GM18951 (cell line): ENCODE data around the gene MATN3.
A peak's percentile ranks its signal among the peaks of the same experiment; 100 is the strongest.

Source experiments
- POLR2A ChIP-seq: IDR thresholded peaks from 4 replicates; pipeline ENCODE4 v1.6.1; 2011; ENCODE audit warnings: mild to moderate bottlenecking; ENCODE audit not compliant: insufficient read length, insufficient read depth; ENCODE audit errors: extremely low read depth
- in situ Hi-C: fragments of 300-500 bp; cut with MboI; formaldehyde crosslinking; loops from one replicate; pipeline ENCODE4 v1.12.0; 2022; ENCODE audit warnings: low sequenced_read_pairs, mixed read lengths, inconsistent platforms; ENCODE audit not compliant: unreplicated experiment

The MATN3 gene

GRCh38 chr2:20008703-20009102 lies 3.8 kb downstream of the MATN3 start:
- in situ Hi-C loops = no loop called here

GRCh38 chr2:20005891-20006470 lies 6.5 kb downstream of the MATN3 start:
- in situ Hi-C loops = no loop called here
- TF ChIP-seq POLR2A = no peak

More at GRCh38 chr2:20008703-20009102, 3.8 kb downstream of the MATN3 start:
- no peak for TF ChIP-seq POLR2A

- in situ Hi-C loops = no loop called here
- TF ChIP-seq POLR2A = no peak
Measured at GRCh38 chr2:20005067-20005627, 7.3 kb downstream of the MATN3 start.

- in situ Hi-C loops = no loop called here
Measured at GRCh38 chr2:20001361-20001863, 11.1 kb downstream of the MATN3 start.

GRCh38 chr2:19993731-19994130 lies 18.7 kb downstream of the MATN3 start:
- in situ Hi-C loops = no loop called here
- TF ChIP-seq POLR2A = no peak

More at GRCh38 chr2:20001361-20001863, 11.1 kb downstream of the MATN3 start:
- TF ChIP-seq POLR2A = no peak

- in situ Hi-C loops = no loop called here
- TF ChIP-seq POLR2A = no peak
Measured at GRCh38 chr2:19991895-19992294, 20.6 kb downstream of the MATN3 start.

GRCh38 chr2:19990416-19990728 lies 22.1 kb downstream of the MATN3 start:
- no peak for TF ChIP-seq POLR2A
- in situ Hi-C loops = no loop called here

GRCh38 chr2:19989667-19990415 lies 22.6 kb downstream of the MATN3 start, which contains the start of gene WDR35:
Gene WDR35 (minus strand): TSS chr2:19990105. CDS start chr2:19990015, 90 bp downstream.
- in situ Hi-C loops = no loop called here

GRCh38 chr2:19989342-19989666 lies 23.2 kb downstream of the MATN3 start:
- TF ChIP-seq POLR2A = no peak
- in situ Hi-C loops = no loop called here

More at GRCh38 chr2:19989667-19990415, 22.6 kb downstream of the MATN3 start, which contains the start of gene WDR35:
- peak; percentile 85 for TF ChIP-seq POLR2A

- in situ Hi-C loops = no loop called here
- no peak for TF ChIP-seq POLR2A
Measured at GRCh38 chr2:19988600-19988999, 23.9 kb downstream of the MATN3 start.

- in situ Hi-C loops = no loop called here
- no peak for TF ChIP-seq POLR2A
Measured at GRCh38 chr2:19987936-19988335, 24.5 kb downstream of the MATN3 start.

- TF ChIP-seq POLR2A = no peak
- in situ Hi-C loops = no loop called here
Measured at GRCh38 chr2:19982268-19982667, 30.2 kb downstream of the MATN3 start.

- no peak for TF ChIP-seq POLR2A
- in situ Hi-C loops = no loop called here
Measured at GRCh38 chr2:19979932-19980331, 32.5 kb downstream of the MATN3 start.

- in situ Hi-C loops = no loop called here
Measured at GRCh38 chr2:19973466-19973865, 39.0 kb downstream of the MATN3 start.

More at GRCh38 chr2:19973466-19973865, 39.0 kb downstream of the MATN3 start:
- TF ChIP-seq POLR2A = no peak
